Measurements from ENCODE around the gene SETD2. TPM values are rescaled to one million over a fixed set of nuclear protein-coding genes. Genes with fewer than 3 reads are reported as not detected.

Gene SETD2
- total and polyA plus RNA-seq, 5 donors: 10.3 to 35.6 (median 32.0) TPM

DNA sequence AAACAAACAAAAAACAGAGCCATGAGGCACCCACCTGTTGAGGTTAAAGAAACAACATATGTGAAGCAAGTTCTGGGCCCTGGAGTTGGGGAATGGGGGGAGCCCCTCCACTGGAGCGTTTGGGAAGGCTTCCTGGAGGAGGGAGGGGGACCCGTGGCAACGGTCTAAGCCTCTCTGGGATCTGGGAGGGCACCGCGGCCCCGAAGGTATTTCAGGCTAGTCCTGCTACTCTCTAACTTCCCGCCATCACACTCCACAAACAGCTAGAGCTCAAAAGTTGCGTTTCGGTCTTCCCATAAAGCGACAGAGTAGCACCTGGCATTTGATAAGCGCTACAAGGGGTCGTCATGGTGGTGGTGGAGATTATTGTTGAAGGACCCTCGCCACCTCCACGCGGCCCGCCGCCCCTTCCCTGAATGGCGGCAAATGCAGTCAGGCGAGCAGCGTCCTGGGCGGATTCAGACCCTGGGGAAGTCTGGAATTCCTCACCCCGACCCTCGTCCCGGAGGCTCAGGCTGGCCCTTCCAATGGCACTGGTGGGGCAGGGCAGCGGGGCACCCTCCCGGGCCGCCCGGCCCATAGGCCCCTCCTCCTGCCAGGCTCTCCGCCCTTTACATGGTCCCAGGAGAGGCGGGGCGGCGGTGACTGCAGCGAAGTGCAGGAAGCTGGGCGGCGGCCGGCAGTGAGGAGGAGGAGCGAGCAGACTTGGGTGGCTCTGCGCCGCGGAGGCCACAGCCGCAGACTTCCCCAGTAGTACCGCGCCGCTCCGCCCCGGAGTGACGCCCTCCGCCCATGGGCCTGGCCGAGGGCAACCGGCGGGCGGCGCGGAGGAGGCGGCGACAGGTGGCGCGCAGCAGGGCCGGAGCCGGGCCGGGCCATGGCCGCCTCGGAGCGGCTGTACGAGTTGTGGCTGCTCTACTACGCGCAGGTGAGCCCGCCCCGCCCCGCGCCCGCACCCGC lies 184.6 kb downstream of the SETD2 start, which contains the start of gene NBEAL2:
Gene NBEAL2, plus strand, starts transcription at position 682 of the 960 bp plus-strand sequence. Its CDS starts 196 bp downstream, at position 878.
- ATAC-seq (peak; percentile 85 to 91), DNase-seq (peak; percentile 98 to 99 (median 99))
- intact Hi-C loops (cut with DNase I): loop anchor here in 3 of 4 donors (5.0 kb wide), 2 partner anchors 42 to 52 kb away; no protein-coding TSS in a partner anchor
- Histone ChIP-seq H3K9me3 (ENCODE audit: control insufficient read depth, low read length) (no peaks in the 10 kb centered on the region), H3K27ac (ENCODE audit: low read length) (peak within 1 kb of the TSS; percentile 76), H3K4me1 (ENCODE audit: control insufficient read depth, insufficient read depth, low read length) (peaks cover 2% of the 10 kb centered on the region), H3K4me3 (ENCODE audit: low read length) (peak within 1 kb of the TSS; percentile 66), H3K27me3 (ENCODE audit: control insufficient read depth, insufficient read depth) (no peaks in the 10 kb centered on the region)
- WGBS: under 1% methylated on average over 73 of the region's 73 CpGs

DNA sequence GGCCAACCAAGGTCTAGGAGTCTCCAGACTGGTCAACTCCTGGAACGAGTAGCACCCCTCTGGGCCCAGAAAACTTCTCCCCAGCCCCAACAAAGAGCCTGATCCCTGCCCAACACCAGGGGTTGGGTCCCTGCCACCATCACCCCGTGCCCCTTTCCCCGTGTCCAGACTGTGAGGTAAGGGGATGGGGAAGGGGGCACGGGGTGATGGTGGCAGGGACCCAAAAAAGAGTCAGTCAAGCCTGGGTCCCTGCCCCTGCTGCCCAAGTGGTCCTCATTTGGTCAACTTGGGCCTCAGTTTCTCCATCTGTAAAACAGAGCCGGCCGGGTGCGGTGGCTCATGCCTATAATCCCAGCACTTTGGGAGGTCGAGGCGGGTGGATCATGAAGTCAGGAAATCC lies 185.5 kb downstream of the SETD2 start:
- Histone ChIP-seq H3K27me3 (ENCODE audit: control insufficient read depth, insufficient read depth) (no peaks in the 10 kb centered on the region), H3K9me3 (ENCODE audit: control insufficient read depth, low read length) (no peaks in the 10 kb centered on the region), H3K4me1 (ENCODE audit: control insufficient read depth, insufficient read depth, low read length) (peaks cover 3% of the 10 kb centered on the region), H3K4me3 (ENCODE audit: low read length) (no peak overlapping the region), H3K27ac (ENCODE audit: low read length) (no peak overlapping the region)
- ATAC-seq (no peak), DNase-seq (peak; percentile 19 to 54 (median 53))
- intact Hi-C loops (cut with DNase I): loop anchor here in 3 of 4 donors (5.0 kb wide), 2 partner anchors 41 to 51 kb away; no protein-coding TSS in a partner anchor
- 92% methylated on average over 9 of the region's 9 CpGs for WGBS

DNA sequence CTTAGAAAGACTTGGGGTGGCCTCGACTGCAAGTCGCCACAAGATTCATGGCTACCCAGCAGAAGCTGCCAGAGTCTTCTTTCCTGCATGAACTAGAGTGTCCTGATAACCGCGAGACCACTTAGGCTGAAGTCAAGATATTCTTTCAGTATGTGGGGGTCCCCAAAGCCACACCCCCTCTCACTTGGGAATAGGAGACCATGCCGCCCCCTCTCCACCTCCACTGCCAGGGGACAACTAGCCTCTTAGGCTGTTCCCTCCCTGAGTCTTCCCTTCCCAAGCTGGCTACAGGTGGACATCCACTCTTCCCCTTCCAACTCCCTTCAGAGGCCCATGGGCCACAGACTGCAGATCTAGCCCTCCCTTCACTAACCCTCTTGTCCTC lies 186.1 kb downstream of the SETD2 start:
- H3K27me3 ChIP-seq (ENCODE audit: control insufficient read depth, insufficient read depth): no peaks in the 10 kb centered on the region
- H3K4me3 ChIP-seq (ENCODE audit: low read length): no peak overlapping the region
- ATAC-seq: no peak
- DNase-seq: peak; percentile 21 to 43 (median 24)
- H3K4me1 ChIP-seq (ENCODE audit: control insufficient read depth, insufficient read depth, low read length): peaks cover 3% of the 10 kb centered on the region
- H3K9me3 ChIP-seq (ENCODE audit: control insufficient read depth, low read length): no peaks in the 10 kb centered on the region
- WGBS: 93% methylated on average over 5 of the region's 5 CpGs
- no peak overlapping the region for H3K27ac ChIP-seq (ENCODE audit: low read length)
- intact Hi-C loops (cut with DNase I): loop anchor here in 3 of 4 donors (5.0 kb wide), 2 partner anchors 41 to 51 kb away; no protein-coding TSS in a partner anchor

DNA sequence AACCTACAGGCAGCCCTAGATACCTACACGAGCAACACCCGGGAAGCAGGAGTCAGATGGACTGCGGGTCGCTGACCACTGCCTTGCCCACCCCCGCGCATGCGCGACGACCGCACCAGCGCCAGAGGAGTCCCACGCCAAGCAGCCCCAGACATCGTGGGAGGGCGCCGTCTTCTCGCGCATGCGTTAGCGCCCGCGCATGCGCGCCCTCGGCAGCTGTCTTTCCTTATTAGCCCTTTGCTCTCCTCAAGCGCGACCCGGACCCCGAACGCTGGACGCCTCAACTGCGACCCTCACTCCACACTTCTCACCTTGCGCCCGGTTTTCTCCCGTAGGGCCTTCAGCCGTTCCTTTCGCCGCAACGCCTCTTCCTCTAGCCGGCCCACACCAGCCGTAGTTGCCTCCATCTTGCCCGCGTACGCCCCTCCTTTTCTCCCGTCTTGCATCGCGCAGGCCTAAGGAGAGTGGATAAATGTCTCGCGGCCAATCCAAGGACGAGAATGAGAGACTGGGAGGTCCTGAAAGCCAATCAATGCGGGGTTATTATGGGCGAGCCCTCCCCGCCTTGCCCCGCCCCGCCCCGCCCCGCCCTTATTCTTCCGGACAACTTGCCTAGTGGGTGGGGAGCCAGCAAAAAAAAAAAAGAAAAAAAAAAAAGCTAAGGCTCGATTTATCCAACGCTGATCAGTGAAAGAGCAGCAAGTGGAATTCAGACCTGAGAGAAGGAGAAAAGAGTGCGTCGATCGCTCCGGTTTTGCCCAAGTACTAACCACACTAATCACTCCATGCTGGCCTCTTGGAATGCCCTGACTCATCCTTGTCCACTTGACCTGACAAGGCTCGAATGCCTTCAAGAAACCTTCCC lies 187.4 kb downstream of the SETD2 start, which contains the start of gene CCDC12:
Gene CCDC12, minus strand, starts transcription at position 420 of the 865 bp plus-strand sequence. Its CDS starts 13 bp downstream, at position 407.
- ATAC-seq: peak; percentile 91 to 92
- Histone ChIP-seq H3K9me3 (ENCODE audit: control insufficient read depth, low read length) (no peaks in the 10 kb centered on the region), H3K4me3 (ENCODE audit: low read length) (peak within 1 kb of the TSS; percentile 79), H3K4me1 (ENCODE audit: control insufficient read depth, insufficient read depth, low read length) (peaks cover 6% of the 10 kb centered on the region), H3K27ac (ENCODE audit: low read length) (peak within 1 kb of the TSS; percentile 97), H3K27me3 (ENCODE audit: control insufficient read depth, insufficient read depth) (no peaks in the 10 kb centered on the region)
- WGBS: under 1% methylated on average over 64 of the region's 64 CpGs
- peak; percentile 95 to 97 (median 96) for DNase-seq
- intact Hi-C loops (cut with DNase I): loop anchor here in 3 of 4 donors (5.0 kb wide), 2 partner anchors 39 to 49 kb away; no protein-coding TSS in a partner anchor

GRCh38 chr3:46974421-46975171 lies 189.3 kb downstream of the SETD2 start:
- intact Hi-C loops (cut with DNase I): loop anchor here in 3 of 4 donors (5.0 kb wide), 2 partner anchors 37 to 47 kb away; no protein-coding TSS in a partner anchor
- H3K4me1 ChIP-seq (ENCODE audit: control insufficient read depth, insufficient read depth, low read length): peaks cover 16% of the 10 kb centered on the region
- H3K27me3 ChIP-seq (ENCODE audit: control insufficient read depth, insufficient read depth): no peaks in the 10 kb centered on the region
- H3K4me3 ChIP-seq (ENCODE audit: low read length): no peak overlapping the region
- DNase-seq (no peak), ATAC-seq (no peak)
- 77% methylated on average over 9 of the region's 9 CpGs for WGBS
- H3K27ac ChIP-seq (ENCODE audit: low read length): no peak overlapping the region
- H3K9me3 ChIP-seq (ENCODE audit: control insufficient read depth, low read length): no peaks in the 10 kb centered on the region

DNA sequence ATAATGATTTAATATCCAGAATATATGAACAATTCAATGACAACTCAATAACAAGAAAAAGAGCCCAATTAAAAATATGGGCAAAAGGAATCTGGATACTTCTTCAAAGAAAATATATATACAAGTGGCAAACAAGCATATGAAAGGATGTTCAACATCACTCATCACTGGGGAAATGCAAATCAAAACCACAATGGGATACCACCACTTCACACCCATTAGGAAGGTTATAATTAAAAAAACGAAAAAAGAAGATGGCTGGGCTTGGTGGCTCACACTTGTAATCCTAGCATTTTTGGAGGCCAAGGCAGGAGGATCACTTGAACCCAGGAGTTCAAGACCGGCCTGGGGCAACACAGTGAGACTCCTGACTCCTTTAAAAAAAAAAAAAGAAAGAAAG lies 191.5 kb downstream of the SETD2 start:
- H3K27ac ChIP-seq (ENCODE audit: low read length): no peak overlapping the region
- H3K4me1 ChIP-seq (ENCODE audit: control insufficient read depth, insufficient read depth, low read length): peaks cover 31% of the 10 kb centered on the region
- DNase-seq (no peak), ATAC-seq (no peak)
- H3K27me3 ChIP-seq (ENCODE audit: control insufficient read depth, insufficient read depth): no peaks in the 10 kb centered on the region
- H3K4me3 ChIP-seq (ENCODE audit: low read length): no peak overlapping the region
- intact Hi-C loops (cut with DNase I): no loop called here
- 82% methylated on average over 2 of the region's 2 CpGs for WGBS
- H3K9me3 ChIP-seq (ENCODE audit: control insufficient read depth, low read length): no peaks in the 10 kb centered on the region

DNA sequence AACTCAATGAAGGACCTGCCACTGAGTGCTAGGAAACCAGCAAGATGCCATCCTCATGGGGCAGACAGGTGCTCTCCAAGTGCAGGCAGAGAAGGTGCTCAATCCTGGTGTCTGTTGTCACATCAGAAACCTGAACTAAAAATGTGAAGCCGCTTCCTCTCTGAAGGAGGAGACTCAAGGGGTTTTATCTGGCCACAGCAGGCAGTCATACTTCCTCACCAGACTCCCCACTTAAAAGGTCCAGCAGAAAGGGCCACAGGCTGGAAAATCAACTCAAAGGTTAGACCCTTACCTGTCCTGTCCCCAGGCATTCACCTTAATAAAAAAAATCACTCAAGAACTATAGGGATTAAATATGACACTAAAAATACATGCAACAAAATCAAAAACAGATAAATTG lies 192.2 kb downstream of the SETD2 start:
- no peaks in the 10 kb centered on the region for H3K9me3 ChIP-seq (ENCODE audit: control insufficient read depth, low read length)

DNA sequence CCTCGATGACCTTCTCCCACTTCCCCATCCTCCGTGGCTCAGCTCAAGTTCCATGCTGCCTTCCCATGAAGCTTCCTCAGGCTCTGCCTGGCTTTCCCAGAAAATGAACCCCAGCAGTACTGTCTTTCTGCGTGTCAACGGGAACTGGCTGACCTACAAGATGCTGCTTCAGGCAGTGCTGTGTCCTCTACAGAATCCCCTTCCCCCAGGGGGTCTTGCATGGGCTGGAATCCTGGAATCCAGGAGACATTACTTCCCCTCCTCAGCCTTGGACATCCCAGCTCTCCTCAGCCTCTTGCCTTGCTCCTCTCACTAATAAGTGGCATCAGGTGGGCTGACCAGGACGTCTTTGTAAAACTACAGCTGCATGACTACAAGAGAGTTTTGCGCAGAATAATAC lies 192.8 kb downstream of the SETD2 start:
- intact Hi-C loops (cut with DNase I): no loop called here
- Histone ChIP-seq H3K4me3 (ENCODE audit: low read length) (no peak overlapping the region), H3K27me3 (ENCODE audit: control insufficient read depth, insufficient read depth) (no peaks in the 10 kb centered on the region), H3K4me1 (ENCODE audit: control insufficient read depth, insufficient read depth, low read length) (peaks cover 38% of the 10 kb centered on the region), H3K27ac (ENCODE audit: low read length) (peak overlapping the region; percentile 75), H3K9me3 (ENCODE audit: control insufficient read depth, low read length) (no peaks in the 10 kb centered on the region)
- WGBS: 44% methylated on average over 6 of the region's 6 CpGs
- no peak for ATAC-seq
- DNase-seq: peak in 1 of 3 donors; percentile 31

More for the DNA sequence above, 192.2 kb downstream of the SETD2 start:
- no peak overlapping the region for H3K4me3 ChIP-seq (ENCODE audit: low read length)
- DNase-seq (no peak), ATAC-seq (no peak)
- no peak overlapping the region for H3K27ac ChIP-seq (ENCODE audit: low read length)
- H3K27me3 ChIP-seq (ENCODE audit: control insufficient read depth, insufficient read depth): no peaks in the 10 kb centered on the region
- intact Hi-C loops (cut with DNase I): no loop called here
- 69% methylated on average over 1 of the region's 1 CpG for WGBS
- peaks cover 35% of the 10 kb centered on the region for H3K4me1 ChIP-seq (ENCODE audit: control insufficient read depth, insufficient read depth, low read length)

GRCh38 chr3:46970391-46971091 lies 193.4 kb downstream of the SETD2 start:
- peak overlapping the region; percentile 75 for H3K27ac ChIP-seq (ENCODE audit: low read length)
- no peaks in the 10 kb centered on the region for H3K9me3 ChIP-seq (ENCODE audit: control insufficient read depth, low read length)
- peak in 2 of 3 donors; percentile 66 to 69 for DNase-seq
- intact Hi-C loops (cut with DNase I): no loop called here
- ATAC-seq: peak; percentile 71 to 85
- peaks cover 38% of the 10 kb centered on the region for H3K4me1 ChIP-seq (ENCODE audit: control insufficient read depth, insufficient read depth, low read length)
- H3K27me3 ChIP-seq (ENCODE audit: control insufficient read depth, insufficient read depth): no peaks in the 10 kb centered on the region
- 23% methylated on average over 3 of the region's 3 CpGs for WGBS
- no peak overlapping the region for H3K4me3 ChIP-seq (ENCODE audit: low read length)

All from right cardiac atrium (tissue), 5 donors.